PC-9 (cell line): ENCODE measurements around the gene NDE1. TPM values are rescaled to one million over a fixed set of nuclear protein-coding genes. Genes with fewer than 3 reads are reported as not detected.
A peak's percentile ranks its signal among the peaks of the same experiment; 100 is the strongest.

ENCODE experiments used
- Bru-seq: library from RNA; stranded (reverse); fragments of 400-500 nt; gene quantifications from one replicate; lab custom pipeline; 2021; lab: Mats Ljungman, UMichigan
- BruChase-seq, 2 experiments: library from RNA; stranded (reverse); fragments of 400-500 nt; gene quantifications; one replicate each; lab custom pipeline; 2021; lab: Mats Ljungman, UMichigan
- BruUV-seq: library from RNA; stranded (reverse); fragments of 400-500 nt; replicated peaks from 2 replicates; lab custom pipeline; 2021; lab: Mats Ljungman, UMichigan
- CTCF ChIA-PET: fragments of 300-600 bp; sonication (Branson Sonifier 250); formaldehyde crosslinking; loops from one replicate; lab custom pipeline; 2022; ENCODE audit warnings: antibody characterized with exemption; lab: Charles Lee
- POLR2A ChIA-PET: fragments of 300-600 bp; sonication (Branson Sonifier 250); formaldehyde crosslinking; loops from one replicate; lab custom pipeline; 2022; ENCODE audit warnings: antibody characterized with exemption; ENCODE audit not compliant: unreplicated experiment; lab: Charles Lee
- DNase-seq, 2 experiments: peaks; one replicate each; pipeline versions ENCODE4 v3.0.0 to v3.0.0-alpha.2; 2015 to 2022; ENCODE audit warnings: mixed read lengths in 1 of 2
- H2AFZ ChIP-seq: fragments of 200-600 bp; sonication (generic); 2 replicates; pipeline ENCODE4 v1.8.1; 2017; ENCODE audit warnings: antibody characterized with exemption
- H3F3A ChIP-seq: fragments of 200-600 bp; sonication (generic); 2 replicates; pipeline ENCODE4 v1.8.1; 2017; ENCODE audit warnings: antibody characterized with exemption, mild to moderate bottlenecking, low read depth; ENCODE audit not compliant: insufficient read depth
- H3K27ac ChIP-seq: fragments of 200-600 bp; sonication (generic); 2 replicates; pipeline ENCODE4 v1.6.1; 2016; ENCODE audit warnings: mixed run types
- H3K27me3 ChIP-seq: fragments of 200-600 bp; sonication (generic); 2 replicates; pipeline ENCODE4 v1.6.1; 2016; ENCODE audit warnings: low read depth, mixed run types; ENCODE audit not compliant: insufficient read depth
- H3K36me3 ChIP-seq: fragments of 200-600 bp; sonication (generic); 2 replicates; pipeline ENCODE4 v1.6.1; 2016; ENCODE audit warnings: low read depth, mixed run types
- H3K4me1 ChIP-seq: fragments of 200-600 bp; sonication (generic); replicated peaks from 2 replicates; pipeline ENCODE4 v1.6.1; 2016; ENCODE audit warnings: mixed run types; ENCODE audit not compliant: insufficient read depth
- H3K4me2 ChIP-seq: fragments of 200-600 bp; sonication (generic); 2 replicates; pipeline ENCODE4 v1.6.1; 2017; ENCODE audit warnings: mixed run types
- H3K4me3 ChIP-seq: fragments of 200-600 bp; sonication (generic); 2 replicates; pipeline ENCODE4 v1.6.1; 2016; ENCODE audit warnings: mixed run types
- H3K79me2 ChIP-seq: fragments of 200-600 bp; sonication (generic); 2 replicates; pipeline ENCODE4 v1.6.1; 2017; ENCODE audit warnings: low read depth, mixed run types
- H3K9me2 ChIP-seq: fragments of 200-600 bp; sonication (generic); 2 replicates; pipeline ENCODE4 v1.8.1; 2017; ENCODE audit warnings: mild to moderate bottlenecking; ENCODE audit not compliant: insufficient read depth
- H3K9me3 ChIP-seq: fragments of 200-600 bp; sonication (generic); 2 replicates; pipeline ENCODE4 v1.8.1; 2016; ENCODE audit warnings: low read depth; ENCODE audit not compliant: insufficient read depth
- H4K20me1 ChIP-seq: fragments of 200-600 bp; sonication (generic); 2 replicates; pipeline ENCODE4 v1.8.1; 2017; ENCODE audit not compliant: insufficient read depth
- EZH2 ChIP-seq: fragments of 200-600 bp; sonication (generic); IDR thresholded peaks from 2 replicates; pipeline ENCODE4 v1.8.0; 2017; ENCODE audit warnings: antibody characterized with exemption, low read depth
- intact Hi-C: fragments of 100-400 bp; cut with micrococcal nuclease; formaldehyde crosslinking; loops from one replicate; pipeline ENCODE4 v1.10.0; 2022; ENCODE audit not compliant: unreplicated experiment
- long read RNA-seq: library from polyadenylated mRNA; stranded (forward); transcript quantifications from one replicate; pipeline ENCODE4 v2.0.0, GENCODE V29; 2022
- total RNA-seq: library from RNA; stranded (reverse); gene quantifications from 2 replicates; pipeline ENCODE4 v1.2.3, GENCODE V29; 2021
- TF ChIP-seq, protein P1 (sequence below): fragments of 200-600 bp; sonication (generic); conservative IDR thresholded peaks from 2 replicates; pipeline ENCODE4 v1.6.1; 2017; ENCODE audit warnings: mixed run types, antibody characterized with exemption, mild to moderate bottlenecking, moderate library complexity

NDE1 gene
- total RNA-seq (114 and 119 TPM in 2 replicates), Bru-seq, nascent RNA (percentile 82 among the genes with signal in this experiment), BruChase-seq, experiment 1, labeled RNA remaining after a 2-hour chase (percentile 73 among the genes with signal in this experiment), BruChase-seq, experiment 2, labeled RNA remaining after a 6-hour chase (percentile 80 among the genes with signal in this experiment)
- long read RNA-seq, transcript NDE1-201 (9 exons, 3,221 nt): major isoform, 7 of 26 reads
- long read RNA-seq, partial matches to known transcripts: 3 of 26 reads
- long read RNA-seq, other reads (novel, unspliced or antisense): 16 of 26 reads

GRCh38 chr16:15650019-15650697 lies at the start of gene NDE1:
NDE1 (plus strand) TSS chr16:15650245; CDS start chr16:15664779, 14,534 bp downstream.
- H3K27ac ChIP-seq: no peak within 1 kb of the TSS
- peak within 1 kb of the TSS; percentile 85 for H3K4me3 ChIP-seq
- no peaks in the 10 kb centered on the region for H3K27me3 ChIP-seq
- intact Hi-C loops: no loop called here
- peaks cover 50% of the 10 kb centered on the region for H3K79me2 ChIP-seq
- H3K4me1 ChIP-seq: peaks cover 17% of the 10 kb centered on the region; the same call in 1 of the 2 replicates
- no peaks in the 10 kb centered on the region; the same call in 1 of the 2 replicates for H4K20me1 ChIP-seq
- ChIA-PET POLR2A (no interaction called here), CTCF (no interaction called here)
- no peaks in the 10 kb centered on the region for H3K36me3 ChIP-seq
- TF ChIP-seq, protein P1, sequence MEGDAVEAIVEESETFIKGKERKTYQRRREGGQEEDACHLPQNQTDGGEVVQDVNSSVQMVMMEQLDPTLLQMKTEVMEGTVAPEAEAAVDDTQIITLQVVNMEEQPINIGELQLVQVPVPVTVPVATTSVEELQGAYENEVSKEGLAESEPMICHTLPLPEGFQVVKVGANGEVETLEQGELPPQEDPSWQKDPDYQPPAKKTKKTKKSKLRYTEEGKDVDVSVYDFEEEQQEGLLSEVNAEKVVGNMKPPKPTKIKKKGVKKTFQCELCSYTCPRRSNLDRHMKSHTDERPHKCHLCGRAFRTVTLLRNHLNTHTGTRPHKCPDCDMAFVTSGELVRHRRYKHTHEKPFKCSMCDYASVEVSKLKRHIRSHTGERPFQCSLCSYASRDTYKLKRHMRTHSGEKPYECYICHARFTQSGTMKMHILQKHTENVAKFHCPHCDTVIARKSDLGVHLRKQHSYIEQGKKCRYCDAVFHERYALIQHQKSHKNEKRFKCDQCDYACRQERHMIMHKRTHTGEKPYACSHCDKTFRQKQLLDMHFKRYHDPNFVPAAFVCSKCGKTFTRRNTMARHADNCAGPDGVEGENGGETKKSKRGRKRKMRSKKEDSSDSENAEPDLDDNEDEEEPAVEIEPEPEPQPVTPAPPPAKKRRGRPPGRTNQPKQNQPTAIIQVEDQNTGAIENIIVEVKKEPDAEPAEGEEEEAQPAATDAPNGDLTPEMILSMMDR: no peak
- TF ChIP-seq EZH2: no peak
- peak; percentile 77 to 92 for DNase-seq
- peak within 1 kb of the TSS; percentile 93 for H2AFZ ChIP-seq
- peak within 1 kb of the TSS; percentile 98 for H3K4me2 ChIP-seq
- H3K9me2 ChIP-seq: no peaks in the 10 kb centered on the region
- H3K9me3 ChIP-seq: no peaks in the 10 kb centered on the region
- BruUV-seq: no TSS peak
- H3F3A ChIP-seq: peaks cover 16% of the 10 kb centered on the region; the same call in 1 of the 2 replicates

GRCh38 chr16:15601212-15601879 lies 48.7 kb upstream of the NDE1 start:
- no peaks in the 10 kb centered on the region for H3K9me2 ChIP-seq
- no peak for DNase-seq
- peaks cover 36% of the 10 kb centered on the region for H3K36me3 ChIP-seq
- H3K27ac ChIP-seq: no peak overlapping the region
- H3K79me2 ChIP-seq: no peaks in the 10 kb centered on the region
- intact Hi-C loops: no loop called here
- H3F3A ChIP-seq: no peaks in the 10 kb centered on the region
- no peaks in the 10 kb centered on the region for H3K27me3 ChIP-seq
- H2AFZ ChIP-seq: no peak overlapping the region
- no peak overlapping the region for H3K4me2 ChIP-seq
- POLR2A ChIA-PET: no interaction called here
- no peaks in the 10 kb centered on the region for H4K20me1 ChIP-seq
- H3K4me1 ChIP-seq: no peaks in the 10 kb centered on the region
- no TSS peak for BruUV-seq
- CTCF ChIA-PET: no interaction called here
- TF ChIP-seq, protein P1: no peak
- H3K4me3 ChIP-seq: no peak overlapping the region
- no peaks in the 10 kb centered on the region for H3K9me3 ChIP-seq

DNA sequence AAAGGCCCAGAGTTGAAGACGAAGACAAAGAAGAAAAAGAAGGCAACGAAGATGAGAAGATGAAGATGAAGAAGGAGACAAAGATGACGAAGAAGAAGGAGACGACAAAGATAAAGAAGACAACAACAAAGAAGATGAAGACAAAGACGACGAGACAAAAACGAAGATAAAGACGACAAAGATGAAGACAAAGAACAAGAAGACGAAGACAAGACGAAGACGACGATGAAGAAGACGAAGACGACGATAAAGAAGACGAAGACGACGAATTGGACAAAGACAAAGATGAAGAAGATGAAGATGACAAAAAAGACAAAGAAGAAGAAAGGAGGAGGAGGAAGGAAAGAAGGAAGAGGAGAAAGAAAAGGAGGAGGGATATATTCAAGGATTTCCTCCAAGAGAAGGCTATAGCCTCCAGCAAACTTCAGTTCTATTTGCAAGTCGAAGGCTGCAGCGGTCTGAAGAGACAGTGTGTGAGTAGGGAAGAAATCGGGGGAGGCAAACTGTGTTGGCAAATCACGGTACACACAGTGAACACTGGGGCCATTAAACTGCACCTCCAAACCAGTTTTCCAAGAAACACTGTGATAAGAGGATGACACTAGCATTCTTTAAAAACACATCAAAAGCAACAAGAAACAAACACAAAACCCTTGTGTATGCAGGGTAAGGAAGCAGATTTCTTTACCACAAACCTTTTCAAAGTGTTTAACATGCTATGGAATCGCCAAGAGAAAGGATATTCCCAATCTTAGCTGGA lies 47.6 kb upstream of the NDE1 start:
- Histone ChIP-seq H3K4me3 (no peak overlapping the region), H2AFZ (no peak overlapping the region), H4K20me1 (no peaks in the 10 kb centered on the region), H3K27ac (no peak overlapping the region), H3K9me3 (no peaks in the 10 kb centered on the region), H3F3A (no peaks in the 10 kb centered on the region), H3K4me1 (peaks cover 1% of the 10 kb centered on the region; the same call in 1 of the 2 replicates), H3K27me3 (no peaks in the 10 kb centered on the region), H3K79me2 (no peaks in the 10 kb centered on the region), H3K4me2 (no peak overlapping the region), H3K9me2 (no peaks in the 10 kb centered on the region), H3K36me3 (peaks cover 44% of the 10 kb centered on the region)
- TF ChIP-seq, protein P1: no peak
- no peak for TF ChIP-seq EZH2
- intact Hi-C loops: no loop called here
- ChIA-PET POLR2A (no interaction called here), CTCF (interaction anchor here (0.6 kb wide), 1 partner anchor 36 kb away, joined by 3 read pairs; no protein-coding TSS in a partner anchor)
- no TSS peak for BruUV-seq
- no peak for DNase-seq
